Stimulated activated CD4-positive, alpha-beta T cell treated with anti-CD3 and anti-CD28 coated beads, Interleukin-1b, Interleukin-23, amount 100 ng/mL, for 1 hour (primary cell): ENCODE data around the gene HOMER3.
A peak's percentile ranks its signal among the peaks of the same experiment; 100 is the strongest.
"Not testable (repeated sequence)": the region's sequence is repeated elsewhere in the genome, so short reads cannot be mapped to it uniquely, and the experiment has no call there.

Source experiments
- DNase-seq, 2 donors: peaks; one replicate each; pipeline ENCODE4 v3.0.0-alpha.2; 2020; ENCODE audit warnings: low read depth in 2 of 2

Gene HOMER3

GRCh38 chr19:18924684-18925213, 16.3 kb downstream of the HOMER3 start:
- DNase-seq = no peak

- DNase-seq = no peak
Observed at GRCh38 chr19:18922228-18922985, 18.6 kb downstream of the HOMER3 start.

GRCh38 chr19:18921593-18921992, 19.4 kb downstream of the HOMER3 start:
- no peak for DNase-seq

GRCh38 chr19:18920400-18920799, 20.6 kb downstream of the HOMER3 start:
- DNase-seq = no peak

GRCh38 chr19:18919900-18920214, 21.2 kb downstream of the HOMER3 start:
- DNase-seq = no peak

GRCh38 chr19:18919086-18919899, 21.7 kb downstream of the HOMER3 start, which contains the start of the genes COPE and DDX49:
Gene COPE, minus strand, starts transcription at chr19:18919387. Its CDS starts 39 bp downstream, at chr19:18919348.
Gene DDX49, plus strand, starts transcription at chr19:18919715. Its CDS starts 27 bp downstream, at chr19:18919742.
- peak; percentile 92 to 93 for DNase-seq

- DNase-seq = not testable (repeated sequence)
Observed at GRCh38 chr19:18917593-18917992, 23.4 kb downstream of the HOMER3 start.

GRCh38 chr19:18915639-18916038, 25.4 kb downstream of the HOMER3 start:
- no peak for DNase-seq

GRCh38 chr19:18913466-18913865, 27.6 kb downstream of the HOMER3 start:
- no peak for DNase-seq

- no peak for DNase-seq
Observed at GRCh38 chr19:18912933-18913332, 28.1 kb downstream of the HOMER3 start.

GRCh38 chr19:18910801-18911436, 30.1 kb downstream of the HOMER3 start:
- DNase-seq = no peak

GRCh38 chr19:18910010-18910409, 31.0 kb downstream of the HOMER3 start:
- no peak for DNase-seq

- DNase-seq = no peak
Observed at GRCh38 chr19:18908917-18909619, 31.9 kb downstream of the HOMER3 start.

- DNase-seq = no peak
Observed at GRCh38 chr19:18906605-18907519, 34.2 kb downstream of the HOMER3 start.

GRCh38 chr19:18905513-18906236, 35.3 kb downstream of the HOMER3 start:
- no peak for DNase-seq

- DNase-seq = no peak
Observed at GRCh38 chr19:18905058-18905456, 36.0 kb downstream of the HOMER3 start.

GRCh38 chr19:18904334-18905057, 36.5 kb downstream of the HOMER3 start:
- no peak for DNase-seq

GRCh38 chr19:18903156-18904037, 37.6 kb downstream of the HOMER3 start:
- DNase-seq = no peak
